ENCODE data around the gene AVP.

GRCh38 chr20:3077618-3078134 lies 6.8 kb downstream of the AVP start:
- TF ChIP-seq CTCF (IDR thresholded peaks at IDR 0.05; ENCODE audit: insufficient read depth, low read length, poor library complexity, severe bottlenecking), result no peak
- no peak for TF ChIP-seq EZH2phosphoT487 (conservative IDR thresholded peaks at IDR 0.05; ENCODE audit: low read length)

Data from SU-DHL-6 (cell line).